Ovary (tissue), 3 donors: ENCODE data around the gene ODC1.

Source experiments
- EP300 ChIP-seq: sonication (generic); formaldehyde crosslinking; IDR thresholded peaks from one replicate; pipeline ENCODE4 v1.6.1; 2017; ENCODE audit warnings: antibody characterized with exemption
- POLR2A ChIP-seq: fragments of 450-650 bp; IDR thresholded peaks from one replicate; pipeline ENCODE4 v1.6.1; 2017; ENCODE audit warnings: antibody characterized with exemption, mild to moderate bottlenecking, moderate library complexity
- TF ChIP-seq, protein P1 (sequence below), 3 donors: fragments of 450-650 bp in 2 of 3; fragments of 200-600 bp in 1 of 3; IDR thresholded peaks; one replicate each; pipeline versions ENCODE4 v1.5.1 to v1.8.0; 2016 to 2022; ENCODE audit warnings: antibody characterized with exemption in 3 of 3, mild to moderate bottlenecking in 1 of 3
- donor health status: DM: no; HTN: no; CAD: no.

DNA sequence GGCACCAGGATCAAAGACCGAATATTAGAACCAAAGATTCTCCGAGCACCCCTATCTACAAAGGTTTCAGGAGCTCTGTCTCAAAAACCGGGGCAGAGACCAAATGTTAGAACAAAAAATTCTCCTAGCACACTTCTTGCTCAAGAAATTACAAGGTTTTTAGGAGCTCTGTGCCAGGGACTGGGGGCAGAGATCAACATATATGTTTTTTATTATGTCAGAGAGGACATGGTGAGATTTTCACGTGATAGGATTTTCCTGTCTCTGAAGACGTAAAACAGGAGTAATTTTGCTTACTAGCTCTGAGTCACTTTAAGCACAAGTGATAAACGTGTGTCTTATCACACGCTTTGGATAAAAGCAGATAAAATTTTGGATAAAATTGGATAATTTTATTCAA is 34.8 kb upstream of the ODC1 start:
- TF ChIP-seq, protein P1, sequence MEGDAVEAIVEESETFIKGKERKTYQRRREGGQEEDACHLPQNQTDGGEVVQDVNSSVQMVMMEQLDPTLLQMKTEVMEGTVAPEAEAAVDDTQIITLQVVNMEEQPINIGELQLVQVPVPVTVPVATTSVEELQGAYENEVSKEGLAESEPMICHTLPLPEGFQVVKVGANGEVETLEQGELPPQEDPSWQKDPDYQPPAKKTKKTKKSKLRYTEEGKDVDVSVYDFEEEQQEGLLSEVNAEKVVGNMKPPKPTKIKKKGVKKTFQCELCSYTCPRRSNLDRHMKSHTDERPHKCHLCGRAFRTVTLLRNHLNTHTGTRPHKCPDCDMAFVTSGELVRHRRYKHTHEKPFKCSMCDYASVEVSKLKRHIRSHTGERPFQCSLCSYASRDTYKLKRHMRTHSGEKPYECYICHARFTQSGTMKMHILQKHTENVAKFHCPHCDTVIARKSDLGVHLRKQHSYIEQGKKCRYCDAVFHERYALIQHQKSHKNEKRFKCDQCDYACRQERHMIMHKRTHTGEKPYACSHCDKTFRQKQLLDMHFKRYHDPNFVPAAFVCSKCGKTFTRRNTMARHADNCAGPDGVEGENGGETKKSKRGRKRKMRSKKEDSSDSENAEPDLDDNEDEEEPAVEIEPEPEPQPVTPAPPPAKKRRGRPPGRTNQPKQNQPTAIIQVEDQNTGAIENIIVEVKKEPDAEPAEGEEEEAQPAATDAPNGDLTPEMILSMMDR (IDR thresholded peaks at IDR 0.05): no peak
- no peak for TF ChIP-seq POLR2A
- TF ChIP-seq EP300: no peak
